HFFc6 (cell line): Measurements from ENCODE around the gene MCF2L. TPM values are rescaled to one million over a fixed set of nuclear protein-coding genes. Genes with fewer than 3 reads are reported as not detected.

Source experiments
- DNase-seq: peaks from one replicate; pipeline ENCODE4 v3.0.0-alpha.2; 2018
- H3K27ac Mint-ChIP-seq: 2 replicates; pipeline ENCODE4 v1.8.0; 2020; ENCODE audit warnings: mild to moderate bottlenecking, mixed read lengths
- H3K27me3 Mint-ChIP-seq: 2 replicates; pipeline ENCODE4 v1.8.0; 2021; ENCODE audit warnings: mild to moderate bottlenecking, moderate library complexity, mixed read lengths; ENCODE audit not compliant: insufficient read depth
- H3K36me3 Mint-ChIP-seq: 2 replicates; pipeline ENCODE4 v1.8.0; 2021; ENCODE audit warnings: low read depth, mixed read lengths
- H3K4me1 Mint-ChIP-seq: 2 replicates; pipeline ENCODE4 v1.8.0; 2020; ENCODE audit warnings: low read depth, mixed read lengths
- H3K4me3 Mint-ChIP-seq: 2 replicates; pipeline ENCODE4 v1.8.0; 2020; ENCODE audit warnings: mild to moderate bottlenecking, moderate library complexity, mixed read lengths
- H3K9me3 Mint-ChIP-seq: 2 replicates; pipeline ENCODE4 v1.8.0; 2020; ENCODE audit warnings: mild to moderate bottlenecking, mixed read lengths
- CTCF ChIP-seq: fragments of 200-600 bp; sonication (generic); IDR thresholded peaks from 2 replicates; pipeline ENCODE4 v1.5.0; 2021; ENCODE audit warnings: antibody characterized with exemption, mild to moderate bottlenecking
- total RNA-seq, 6 experiments: library from RNA; stranded (reverse); fragmentation: NEBNext Ultra II Directional; extraction: Animal tissue kit (Norgen Biotek cat#: 25700); gene quantifications; 2 replicates in 1 of 6; 3 replicates in 5 of 6; pipeline ENCODE4 v1.2.3, GENCODE V29; 2021

Gene MCF2L
- total RNA-seq, 6 experiments from 2014 or later, result not detected

GRCh38 chr13:112959206-112959605, 9.8 kb upstream of the MCF2L start:
- Mint-ChIP-seq H3K9me3 (no peaks in the 10 kb centered on the region), H3K4me1 (no peaks in the 10 kb centered on the region), H3K27ac (no peak overlapping the region), H3K27me3 (peaks cover 37% of the 10 kb centered on the region), H3K4me3 (no peak overlapping the region), H3K36me3 (no peaks in the 10 kb centered on the region)
- no peak for TF ChIP-seq CTCF
- DNase-seq, result no peak

GRCh38 chr13:112959701-112960542, 9.1 kb upstream of the MCF2L start:
- no peaks in the 10 kb centered on the region for H3K9me3 Mint-ChIP-seq
- H3K27ac Mint-ChIP-seq, result no peak overlapping the region
- no peaks in the 10 kb centered on the region for H3K36me3 Mint-ChIP-seq
- H3K4me1 Mint-ChIP-seq, result no peaks in the 10 kb centered on the region
- TF ChIP-seq CTCF, result no peak
- no peak overlapping the region for H3K4me3 Mint-ChIP-seq
- peaks cover 39% of the 10 kb centered on the region for H3K27me3 Mint-ChIP-seq
- DNase-seq, result no peak

- Mint-ChIP-seq H3K27ac (no peak overlapping the region), H3K4me3 (no peak overlapping the region), H3K4me1 (no peaks in the 10 kb centered on the region), H3K9me3 (no peaks in the 10 kb centered on the region), H3K36me3 (no peaks in the 10 kb centered on the region), H3K27me3 (peaks cover 47% of the 10 kb centered on the region)
- no peak for TF ChIP-seq CTCF
- DNase-seq, result no peak
Measured at GRCh38 chr13:112960706-112961105, 8.3 kb upstream of the MCF2L start.

- Mint-ChIP-seq H3K27me3 (peaks cover 52% of the 10 kb centered on the region), H3K9me3 (no peaks in the 10 kb centered on the region), H3K4me3 (no peak overlapping the region), H3K4me1 (no peaks in the 10 kb centered on the region), H3K27ac (no peak overlapping the region), H3K36me3 (no peaks in the 10 kb centered on the region)
- no peak for DNase-seq
- no peak for TF ChIP-seq CTCF
Measured at GRCh38 chr13:112961457-112962369, 7.3 kb upstream of the MCF2L start.

- H3K4me1 Mint-ChIP-seq, result no peaks in the 10 kb centered on the region
- DNase-seq, result no peak
- no peaks in the 10 kb centered on the region for H3K9me3 Mint-ChIP-seq
- H3K27me3 Mint-ChIP-seq, result peaks cover 55% of the 10 kb centered on the region
- H3K36me3 Mint-ChIP-seq, result no peaks in the 10 kb centered on the region
- H3K27ac Mint-ChIP-seq, result no peak overlapping the region
- H3K4me3 Mint-ChIP-seq, result no peak overlapping the region
- no peak for TF ChIP-seq CTCF
Measured at GRCh38 chr13:112962396-112962795, 6.6 kb upstream of the MCF2L start.
